Endothelial cell of umbilical vein (primary cell): Measurements from ENCODE around the gene SNX33.

Source experiments
- CTCF ChIP-seq, 2 donors: IDR thresholded peaks; 1 replicate in 1 of 2; 2 replicates in 1 of 2; pipeline ENCODE4 v1.5.1; 2011; ENCODE audit warnings: low read length in 2 of 2, mild to moderate bottlenecking in 2 of 2, moderate library complexity in 2 of 2, control low read depth in 1 of 2, inconsistent platforms in 1 of 2, low read depth in 1 of 2; ENCODE audit not compliant: insufficient read depth in 1 of 2; ENCODE audit errors: extremely low read depth in 1 of 2
- EZH2 ChIP-seq: IDR thresholded peaks from 2 replicates; pipeline ENCODE4 v1.6.1; 2012; ENCODE audit warnings: borderline replicate concordance, low read depth, mild to moderate bottlenecking, moderate library complexity, low read length, inconsistent platforms; ENCODE audit not compliant: severe bottlenecking
- GATA2 ChIP-seq: IDR thresholded peaks from 2 replicates; pipeline ENCODE4 v1.7.0; 2011; ENCODE audit warnings: low read depth, mild to moderate bottlenecking, moderate library complexity, mixed read lengths, low read length; ENCODE audit not compliant: insufficient read length, insufficient read depth
- JUN ChIP-seq: IDR thresholded peaks from 2 replicates; pipeline ENCODE4 v1.6.1; 2011; ENCODE audit warnings: borderline replicate concordance, low read depth; ENCODE audit not compliant: insufficient read length, insufficient read depth
- MAX ChIP-seq: IDR thresholded peaks from 2 replicates; pipeline ENCODE4 v1.6.1; 2011; ENCODE audit not compliant: insufficient read depth, insufficient read length
- MYC ChIP-seq: IDR thresholded peaks from one replicate; pipeline ENCODE4 v1.6.1; 2011; ENCODE audit warnings: mild to moderate bottlenecking, low read depth, low read length
- POLR2A ChIP-seq: IDR thresholded peaks from 2 replicates; pipeline ENCODE4 v1.6.1; 2012; ENCODE audit warnings: low read depth, mild to moderate bottlenecking, control low read depth, low read length
- POLR2AphosphoS5 ChIP-seq: IDR thresholded peaks from 2 replicates; pipeline ENCODE4 v1.6.1; 2012; ENCODE audit warnings: low read depth, mild to moderate bottlenecking, control low read depth, low read length, moderate library complexity; ENCODE audit not compliant: insufficient read depth

GRCh38 chr15:75706682-75706954 lies 58.9 kb downstream of the SNX33 start:
- TF ChIP-seq CTCF (IDR thresholded peaks at IDR 0.05; ENCODE audit: extremely low read depth in 1 of 2, insufficient read depth in 1 of 2, low read depth in 1 of 2, low read length in 2 of 2) = no peak
- no peak for TF ChIP-seq EZH2
- no peak for TF ChIP-seq MAX
- no peak for TF ChIP-seq JUN
- no peak for TF ChIP-seq POLR2A
- no peak for TF ChIP-seq GATA2
- no peak for TF ChIP-seq POLR2AphosphoS5
- no peak for TF ChIP-seq MYC
